Panc1 (cell line): ENCODE results near the gene DLGAP1. TPM values are rescaled to one million over a fixed set of nuclear protein-coding genes. Genes with fewer than 3 reads are reported as not detected.

Source experiments
- ATAC-seq: fragments of 200-7000 bp; cut with Tn5 transposase; 2 replicates; pipeline ENCODE4 v1.9.1; 2020; ENCODE audit warnings: mild to moderate bottlenecking, moderate library complexity
- BruUV-seq: library from RNA; stranded (reverse); fragments of 400-500 nt; replicated peaks from 2 replicates; lab custom pipeline; 2021; lab: Mats Ljungman, UMichigan
- CTCF ChIA-PET: fragments of 300-600 bp; sonication (Branson Sonifier 250); formaldehyde crosslinking; loops from one replicate; lab custom pipeline; 2022; ENCODE audit warnings: antibody characterized with exemption; lab: Charles Lee
- POLR2A ChIA-PET: fragments of 300-600 bp; sonication (Branson Sonifier 250); formaldehyde crosslinking; loops from one replicate; lab custom pipeline; 2022; ENCODE audit warnings: antibody characterized with exemption; lab: Charles Lee
- DNase-seq: peaks from one replicate; pipeline ENCODE4 v3.0.0-alpha.2; 2010; ENCODE audit warnings: low read depth, low spot score
- H3K27ac ChIP-seq: 2 replicates; pipeline ENCODE4 v1.5.1; 2011; ENCODE audit warnings: mild to moderate bottlenecking, low read length, inconsistent platforms
- H3K27me3 ChIP-seq: fragments of 200-500 bp; sonication (Bioruptor generic); 2 replicates; pipeline ENCODE4 v1.6.0; 2014; ENCODE audit warnings: low read length, inconsistent platforms; ENCODE audit not compliant: control insufficient read depth, insufficient read depth
- H3K36me3 ChIP-seq: fragments of 200-500 bp; sonication (Bioruptor generic); 2 replicates; pipeline ENCODE4 v1.5.1; 2014; ENCODE audit warnings: inconsistent platforms, mild to moderate bottlenecking, low read length, moderate library complexity; ENCODE audit not compliant: control insufficient read depth, insufficient read depth
- H3K4me1 ChIP-seq: 2 replicates; pipeline ENCODE4 v1.5.1; 2011; ENCODE audit warnings: inconsistent platforms, mild to moderate bottlenecking, low read length, moderate library complexity; ENCODE audit not compliant: control insufficient read depth, insufficient read depth
- H3K4me3 ChIP-seq, 2 experiments: 2 replicates each; pipeline ENCODE4 v1.5.1; 2011 to 2012; ENCODE audit warnings: low read depth in 2 of 2, low read length in 2 of 2, mild to moderate bottlenecking in 2 of 2, inconsistent platforms in 1 of 2, moderate library complexity in 1 of 2
- H3K9me3 ChIP-seq: fragments of 200-500 bp; sonication (Bioruptor generic); 2 replicates; pipeline ENCODE4 v1.5.1; 2014; ENCODE audit warnings: low read depth, mild to moderate bottlenecking, inconsistent platforms, low read length, moderate library complexity; ENCODE audit not compliant: control insufficient read depth, insufficient read depth
- CTCF ChIP-seq: fragments of 450-650 bp; IDR thresholded peaks from 2 replicates; pipeline ENCODE4 v1.5.1; 2017; ENCODE audit warnings: mild to moderate bottlenecking
- POLR2AphosphoS5 ChIP-seq: IDR thresholded peaks from 2 replicates; pipeline ENCODE4 v1.6.1; 2012; ENCODE audit warnings: mild to moderate bottlenecking, low read depth, low read length, moderate library complexity
- REST ChIP-seq, 2 experiments: IDR thresholded peaks; 2 replicates each; pipeline ENCODE4 v1.6.1; 2011 to 2012; ENCODE audit warnings: low read depth in 2 of 2, control low read depth in 1 of 2, low read length in 1 of 2, mild to moderate bottlenecking in 1 of 2, moderate library complexity in 1 of 2; ENCODE audit not compliant: insufficient read depth in 1 of 2
- in situ Hi-C: cut with HindIII; loops from 2 replicates; pipeline ENCODE4 v1.10.0; 2016; ENCODE audit warnings: low sequenced_read_pairs, low pct_unique_long_range_greater_than_20kb
- intact Hi-C: fragments of 100-400 bp; cut with micrococcal nuclease; formaldehyde crosslinking; loops from one replicate; pipeline ENCODE4 v1.10.0; 2022; ENCODE audit not compliant: unreplicated experiment
- total RNA-seq: library from RNA; stranded (reverse); gene quantifications from one replicate; pipeline ENCODE4 v1.2.1, GENCODE V29; 2021; ENCODE audit not compliant: unreplicated experiment

Gene DLGAP1
- total RNA-seq, 1 experiment from 2014 or later = 1.8 TPM

GRCh38 chr18:3998698-3999333, 456.3 kb downstream of the DLGAP1 start:
- BruUV-seq = no TSS peak
- ATAC-seq = 0 out of 2 replicates have a peak, but pooled peaks have one; percentile 73
- in situ Hi-C loops (no loop called here), intact Hi-C loops (loop anchor here (1.0 to 5.0 kb wide), 3 partner anchors 228 to 717 kb away; no protein-coding TSS in a partner anchor)
- Histone ChIP-seq H3K4me3 (no peak overlapping the region), H3K36me3 (no peaks in the 10 kb centered on the region), H3K9me3 (no peaks in the 10 kb centered on the region), H3K4me1 (peaks cover 7% of the 10 kb centered on the region; the same call in 1 of the 2 replicates), H3K27me3 (no peaks in the 10 kb centered on the region), H3K27ac (no peak overlapping the region)
- TF ChIP-seq CTCF (peak; percentile 81; the same call in 1 of the 2 replicates), POLR2AphosphoS5 (no peak)
- POLR2A ChIA-PET = no interaction called here
- no peak for DNase-seq
- CTCF ChIA-PET = interaction anchor here (0.7 to 0.9 kb wide), 3 partner anchors 112 to 227 kb away, joined by 3 to 9 read pairs (median 3); no protein-coding TSS in a partner anchor

- Histone ChIP-seq H3K9me3 (no peaks in the 10 kb centered on the region), H3K36me3 (no peaks in the 10 kb centered on the region), H3K27ac (peak overlapping the region; percentile 3; the same call in 1 of the 2 replicates), H3K27me3 (no peaks in the 10 kb centered on the region), H3K4me3 (no peak overlapping the region), H3K4me1 (peaks cover 7% of the 10 kb centered on the region; the same call in 1 of the 2 replicates)
- ChIA-PET POLR2A (interaction anchor here (0.5 to 0.7 kb wide), 2 partner anchors 296 to 1903 kb away, joined by 3 to 5 read pairs; no protein-coding TSS in a partner anchor), CTCF (interaction anchor here (0.6 to 1.4 kb wide), 12 partner anchors 126 to 613 kb away, joined by 3 to 11 read pairs (median 4); no protein-coding TSS in a partner anchor)
- intact Hi-C loops = loop anchor here (5.0 kb wide), 2 partner anchors 293 to 713 kb away; no protein-coding TSS in a partner anchor
- peak; percentile 90 for TF ChIP-seq CTCF
- TF ChIP-seq REST (IDR thresholded peaks at IDR 0.05; ENCODE audit: insufficient read depth in 1 of 2, low read depth in 2 of 2, low read length in 1 of 2) = no peak
- ATAC-seq (no peak), DNase-seq (peak; percentile 52)
- no TSS peak for BruUV-seq
- in situ Hi-C loops = no loop called here
Measured at GRCh38 chr18:3995476-3996102, 459.5 kb downstream of the DLGAP1 start.
